ENCODE data around the gene DNAH7. TPM values are rescaled to one million over a fixed set of nuclear protein-coding genes. Genes with fewer than 3 reads are reported as not detected.

DNAH7 gene
- total and polyA plus RNA-seq, 2 of the 8 experiments (the other 6 are each of a cell fraction or from before 2014, with no cell fraction given), result 0.07 to 0.08 TPM

DNA sequence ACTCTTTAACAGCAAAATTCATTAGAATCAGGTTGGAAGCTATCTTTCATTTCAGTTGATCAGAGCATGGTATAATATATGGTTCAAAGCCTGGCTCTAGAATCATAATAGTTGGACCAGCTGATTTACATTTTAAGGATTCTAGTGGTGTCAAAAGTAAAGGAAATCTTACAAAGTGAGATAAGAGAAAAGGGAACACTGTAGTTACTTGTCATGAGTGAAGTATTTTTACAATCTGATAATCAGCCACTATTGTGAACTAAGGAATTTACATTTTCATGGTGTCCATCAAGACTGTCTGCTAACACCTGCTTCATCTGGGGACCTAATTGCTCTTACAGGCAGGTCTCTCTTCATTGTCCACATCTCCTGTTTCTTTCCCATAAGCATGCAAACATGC lies 250.5 kb downstream of the DNAH7 start:
- no peak overlapping the region for H3K4ac ChIP-seq (replicated peaks; ENCODE audit: insufficient read length, low read depth, low read length)
- no peak overlapping the region for H3K4me2 ChIP-seq (ENCODE audit: insufficient read depth in 1 of 2, low read depth in 2 of 2, low read length in 2 of 2)
- POLR2A ChIA-PET (ENCODE audit: partially characterized antibody), result no interaction called here

More for the DNA sequence above, 250.5 kb downstream of the DNAH7 start:
- Histone ChIP-seq H2BK20ac (ENCODE audit: low read length) (no peak overlapping the region), H3K23ac (ENCODE audit: insufficient read length) (no peak overlapping the region), H4K20me1 (replicated peaks in 1 of 2; ENCODE audit: control insufficient read depth in 1 of 2, insufficient read depth in 2 of 2, low read length in 2 of 2) (no peaks in the 10 kb centered on the region), H3K27me3 (replicated peaks in 1 of 4; ENCODE audit: control insufficient read depth in 3 of 4, extremely low read depth in 1 of 4, insufficient read depth in 3 of 4, low read length in 3 of 4) (no peaks in the 10 kb centered on the region), H3K4me3 (ENCODE audit: extremely low read depth in 1 of 4, insufficient read depth in 2 of 4, low read depth in 3 of 4, low read length in 4 of 4) (no peak overlapping the region), H3K36me3 (ENCODE audit: control insufficient read depth in 2 of 4, insufficient read depth in 4 of 4, low read length in 3 of 4) (no peaks in the 10 kb centered on the region), H4K91ac (replicated peaks; ENCODE audit: insufficient read length, low read length) (no peak overlapping the region), H3K79me2 (ENCODE audit: control insufficient read depth in 1 of 2, insufficient read depth in 2 of 2, low read length in 2 of 2) (no peaks in the 10 kb centered on the region), H3K9me3 (ENCODE audit: insufficient read depth in 2 of 2, low read depth in 1 of 2, low read length in 1 of 2) (no peaks in the 10 kb centered on the region), H3K18ac (ENCODE audit: extremely low read depth, low read length) (no peak overlapping the region), H2AFZ (ENCODE audit: low read length) (no peak overlapping the region), H2BK120ac (replicated peaks; ENCODE audit: low read depth, low read length) (no peak overlapping the region), H3K56ac (replicated peaks; ENCODE audit: insufficient read length, low read depth, low read length) (no peak overlapping the region), H2AK5ac (ENCODE audit: low read depth, low read length) (no peak overlapping the region), H2BK12ac (ENCODE audit: low read depth, low read length) (no peak overlapping the region), H4K8ac (ENCODE audit: extremely low read depth, insufficient read depth, low read length) (no peak overlapping the region), H3K9ac (replicated peaks in 1 of 4; ENCODE audit: extremely low read depth in 1 of 4, low read depth in 3 of 4, low read length in 3 of 4) (no peak overlapping the region), H3K4me1 (replicated peaks in 1 of 4; ENCODE audit: control insufficient read depth in 3 of 4, insufficient read depth in 4 of 4, low read length in 3 of 4) (0 out of 7 replicates have a peak, but pooled peaks cover 0 to 2% (median 0%) of the 10 kb centered on the region in 4 experiments), H2BK5ac (ENCODE audit: low read depth, low read length) (no peak overlapping the region), H2BK15ac (ENCODE audit: low read length) (no peak overlapping the region), H3K27ac (ENCODE audit: low read depth, low read length) (no peak overlapping the region), H3K23me2 (ENCODE audit: low read depth, low read length) (no peaks in the 10 kb centered on the region), H3K79me1 (ENCODE audit: low read depth, low read length) (no peaks in the 10 kb centered on the region), H3K14ac (ENCODE audit: insufficient read length) (no peak overlapping the region), H4K5ac (ENCODE audit: insufficient read length, low read depth, low read length) (no peak overlapping the region)
- FAIRE-seq (no peak), DNase-seq (ENCODE audit: low read depth in 1 of 2, low spot score in 2 of 2) (no peak)
- CTCF ChIA-PET (ENCODE audit: partially characterized antibody), result interaction anchor here (0.6 to 1.3 kb wide), 3 partner anchors 44 to 250 kb away, joined by 3 read pairs; partner anchors contain the start of gene DNAH7
- TF ChIP-seq CHD2 (IDR thresholded peaks at IDR 0.05; ENCODE audit: low read length) (no peak), KDM5A (IDR thresholded peaks at IDR 0.05; ENCODE audit: low read length) (no peak), RAD21 (IDR thresholded peaks at IDR 0.05 in 1 of 2, conservative IDR thresholded peaks at IDR 0.05 in 1 of 2; ENCODE audit: low read depth in 2 of 2, low read length in 2 of 2) (no peak), RBBP5 (IDR thresholded peaks at IDR 0.05; ENCODE audit: borderline replicate concordance, low read depth, low read length) (no peak), SAP30 (IDR thresholded peaks at IDR 0.05; ENCODE audit: insufficient read depth, insufficient replicate concordance, low read length) (no peak), GTF2F1 (IDR thresholded peaks at IDR 0.05; ENCODE audit: borderline replicate concordance, low read depth, low read length) (no peak), SRF (IDR thresholded peaks at IDR 0.05; ENCODE audit: low read depth, low read length) (no peak), CHD1 (IDR thresholded peaks at IDR 0.05; ENCODE audit: low read depth, low read length) (no peak), RFX5 (IDR thresholded peaks at IDR 0.05; ENCODE audit: borderline replicate concordance, low read depth, low read length) (no peak), SUZ12 (IDR thresholded peaks at IDR 0.05; ENCODE audit: low read length) (no peak)
- TF ChIP-seq, protein P1, sequence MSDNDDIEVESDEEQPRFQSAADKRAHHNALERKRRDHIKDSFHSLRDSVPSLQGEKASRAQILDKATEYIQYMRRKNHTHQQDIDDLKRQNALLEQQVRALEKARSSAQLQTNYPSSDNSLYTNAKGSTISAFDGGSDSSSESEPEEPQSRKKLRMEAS (IDR thresholded peaks at IDR 0.05), result no peak
- TF ChIP-seq, protein P2, sequence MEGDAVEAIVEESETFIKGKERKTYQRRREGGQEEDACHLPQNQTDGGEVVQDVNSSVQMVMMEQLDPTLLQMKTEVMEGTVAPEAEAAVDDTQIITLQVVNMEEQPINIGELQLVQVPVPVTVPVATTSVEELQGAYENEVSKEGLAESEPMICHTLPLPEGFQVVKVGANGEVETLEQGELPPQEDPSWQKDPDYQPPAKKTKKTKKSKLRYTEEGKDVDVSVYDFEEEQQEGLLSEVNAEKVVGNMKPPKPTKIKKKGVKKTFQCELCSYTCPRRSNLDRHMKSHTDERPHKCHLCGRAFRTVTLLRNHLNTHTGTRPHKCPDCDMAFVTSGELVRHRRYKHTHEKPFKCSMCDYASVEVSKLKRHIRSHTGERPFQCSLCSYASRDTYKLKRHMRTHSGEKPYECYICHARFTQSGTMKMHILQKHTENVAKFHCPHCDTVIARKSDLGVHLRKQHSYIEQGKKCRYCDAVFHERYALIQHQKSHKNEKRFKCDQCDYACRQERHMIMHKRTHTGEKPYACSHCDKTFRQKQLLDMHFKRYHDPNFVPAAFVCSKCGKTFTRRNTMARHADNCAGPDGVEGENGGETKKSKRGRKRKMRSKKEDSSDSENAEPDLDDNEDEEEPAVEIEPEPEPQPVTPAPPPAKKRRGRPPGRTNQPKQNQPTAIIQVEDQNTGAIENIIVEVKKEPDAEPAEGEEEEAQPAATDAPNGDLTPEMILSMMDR (IDR thresholded peaks at IDR 0.05; ENCODE audit: control extremely low read depth in 1 of 3, insufficient read depth in 1 of 3, low read depth in 1 of 3, low read length in 3 of 3), result no peak
